Lower leg skin (tissue), 3 donors: ENCODE measurements around the gene PKDCC.

Source experiments
- CTCF ChIP-seq, 3 donors: fragments of 450-650 bp; IDR thresholded peaks; one replicate each; pipeline ENCODE4 v1.5.1; 2016; ENCODE audit warnings: antibody characterized with exemption in 3 of 3, mild to moderate bottlenecking in 3 of 3, moderate library complexity in 2 of 3
- POLR2A ChIP-seq, 2 donors: fragments of 450-650 bp; IDR thresholded peaks; one replicate each; pipeline ENCODE4 v1.6.1; 2016 to 2017; ENCODE audit warnings: antibody characterized with exemption in 2 of 2, mild to moderate bottlenecking in 1 of 2, moderate library complexity in 1 of 2

GRCh38 chr2:42036413-42036812 is 11.4 kb upstream of the PKDCC start:
- no peak for TF ChIP-seq POLR2A (IDR thresholded peaks at IDR 0.05)
- TF ChIP-seq CTCF (IDR thresholded peaks at IDR 0.05), result no peak
